ENCODE measurements around the gene PCNX2.

Gene PCNX2

DNA sequence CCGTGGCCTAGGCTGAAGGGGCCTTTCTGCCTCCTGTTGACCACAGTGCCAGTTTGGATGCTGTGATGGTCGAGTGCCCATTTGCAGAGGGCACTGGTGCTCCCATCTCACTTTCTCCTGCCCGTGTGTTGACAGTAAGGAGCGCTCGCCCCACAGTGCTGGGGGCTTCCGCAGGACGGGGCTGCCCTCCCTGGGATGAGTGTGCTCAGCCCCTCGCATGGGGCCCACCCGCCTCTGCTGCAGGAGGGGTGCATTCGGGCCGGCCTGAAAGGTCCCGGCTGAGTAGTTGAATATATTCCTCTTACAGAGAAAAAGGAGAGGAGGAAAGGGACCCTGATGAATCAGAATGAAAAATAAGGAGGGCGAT is 307.8 kb downstream of the PCNX2 start:
- DNase-seq = no peak
- 96% methylated on average over 12 of the region's 13 CpGs for WGBS (ENCODE audit: insufficient coverage)
- Histone ChIP-seq H3K36me3 (ENCODE audit: control insufficient read depth in 4 of 4, insufficient read depth in 4 of 4, low read length in 3 of 4) (peaks cover 0 to 18% (median 3%) of the 10 kb centered on the region in 4 experiments), H3K9me3 (ENCODE audit: control extremely low read depth in 1 of 5, control insufficient read depth in 4 of 5, insufficient read depth in 2 of 5, low read depth in 1 of 5, low read length in 4 of 5) (no peaks in the 10 kb centered on the region), H3K4me3 (ENCODE audit: control insufficient read depth in 1 of 7, extremely low read depth in 1 of 7, insufficient read depth in 4 of 7, low read depth in 2 of 7, low read length in 6 of 7) (no peak overlapping the region), H3K27me3 (replicated peaks in 2 of 5; ENCODE audit: control insufficient read depth in 4 of 5, insufficient read depth in 5 of 5, low read length in 4 of 5) (no peaks in the 10 kb centered on the region), H3K4me1 (ENCODE audit: control extremely low read depth in 1 of 4, control insufficient read depth in 4 of 4, insufficient read depth in 4 of 4, low read length in 3 of 4) (no peaks in the 10 kb centered on the region), H3K27ac (ENCODE audit: insufficient read depth in 1 of 2, low read depth in 1 of 2, low read length in 2 of 2, poor library complexity in 1 of 2, severe bottlenecking in 2 of 2) (no peak overlapping the region)
- CTCF ChIA-PET = no interaction called here
- POLR2A ChIA-PET = no interaction called here

GRCh38 chr1:232987046-232987773 is 308.3 kb downstream of the PCNX2 start:
- 97% methylated on average over 11 of the region's 11 CpGs for WGBS (ENCODE audit: insufficient coverage)
- H3K9me3 ChIP-seq (ENCODE audit: control extremely low read depth in 1 of 5, control insufficient read depth in 4 of 5, insufficient read depth in 2 of 5, low read depth in 1 of 5, low read length in 4 of 5) = no peaks in the 10 kb centered on the region
- H3K27ac ChIP-seq (ENCODE audit: insufficient read depth in 1 of 2, low read depth in 1 of 2, low read length in 2 of 2, poor library complexity in 1 of 2, severe bottlenecking in 2 of 2) = no peak overlapping the region
- CTCF ChIA-PET = no interaction called here
- no peaks in the 10 kb centered on the region for H3K27me3 ChIP-seq (replicated peaks in 2 of 5; ENCODE audit: control insufficient read depth in 4 of 5, insufficient read depth in 5 of 5, low read length in 4 of 5)
- H3K36me3 ChIP-seq (ENCODE audit: control insufficient read depth in 4 of 4, insufficient read depth in 4 of 4, low read length in 3 of 4) = peaks cover 0 to 15% (median 3%) of the 10 kb centered on the region in 4 experiments
- peaks cover 0 to 3% (median 0%) of the 10 kb centered on the region in 4 experiments for H3K4me1 ChIP-seq (ENCODE audit: control extremely low read depth in 1 of 4, control insufficient read depth in 4 of 4, insufficient read depth in 4 of 4, low read length in 3 of 4)
- no peak overlapping the region for H3K4me3 ChIP-seq (ENCODE audit: control insufficient read depth in 1 of 7, extremely low read depth in 1 of 7, insufficient read depth in 4 of 7, low read depth in 2 of 7, low read length in 6 of 7)
- POLR2A ChIA-PET = no interaction called here
- no peak for DNase-seq

DNA sequence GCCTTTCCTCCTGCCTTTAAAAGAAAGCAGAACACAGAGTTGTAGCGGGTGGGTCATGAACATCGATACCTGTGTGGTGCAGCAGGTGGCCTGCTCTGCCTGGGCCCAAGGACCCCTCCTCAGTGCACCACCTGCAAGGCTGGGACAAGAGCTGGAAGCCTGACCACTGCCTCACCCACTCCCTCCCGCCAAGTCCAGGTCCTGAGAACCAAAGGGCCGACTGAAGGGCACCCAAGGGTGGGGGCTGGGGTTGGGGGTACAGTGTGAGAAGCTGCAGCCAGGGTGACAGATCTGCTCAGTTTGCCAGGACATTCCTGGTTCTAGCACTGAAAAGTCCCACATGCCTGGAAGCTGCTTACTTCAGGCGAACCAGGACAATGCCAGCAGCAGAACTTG is 309.0 kb downstream of the PCNX2 start:
- CTCF ChIA-PET = no interaction called here

DNA sequence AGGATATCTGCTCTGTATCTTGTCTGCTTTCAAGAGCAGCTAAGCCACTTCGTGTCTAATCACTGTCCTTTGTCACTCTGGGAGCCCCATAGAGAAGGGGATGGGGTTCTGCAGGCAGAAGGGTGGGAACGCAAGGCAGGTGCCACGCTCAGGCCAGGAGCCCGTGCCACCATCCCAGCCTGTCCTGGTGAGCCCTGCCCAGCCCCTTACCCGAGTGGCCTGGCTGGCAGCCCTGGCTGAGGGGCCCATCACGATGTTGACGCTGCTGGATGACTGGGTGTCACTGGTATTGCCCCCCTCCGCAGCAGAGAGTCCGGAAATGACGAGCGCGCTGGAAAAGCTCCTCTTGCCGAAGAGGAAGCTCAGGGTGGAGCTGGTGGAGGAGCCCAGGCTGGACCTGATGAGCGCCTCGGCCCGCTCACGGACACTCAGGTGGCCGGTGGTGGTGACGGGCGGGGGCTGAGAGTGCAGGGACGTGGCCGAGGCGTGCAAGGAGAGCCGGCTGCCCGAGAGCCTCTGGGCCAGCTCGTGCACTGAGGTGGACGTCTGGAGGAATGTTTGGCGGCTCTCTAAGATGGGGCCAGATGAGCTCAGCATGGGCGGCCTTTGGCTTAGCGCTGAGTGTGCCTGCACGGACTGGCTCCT is 309.5 kb downstream of the PCNX2 start:
- ChIA-PET POLR2A (no interaction called here), CTCF (interaction anchor here (0.6 kb wide), 1 partner anchor 328 kb away, joined by 4 read pairs; no protein-coding TSS in a partner anchor)
- H3K27ac ChIP-seq (ENCODE audit: insufficient read depth in 1 of 2, low read depth in 1 of 2, low read length in 2 of 2, poor library complexity in 1 of 2, severe bottlenecking in 2 of 2) = no peak overlapping the region
- no peaks in the 10 kb centered on the region for H3K9me3 ChIP-seq (ENCODE audit: control extremely low read depth in 1 of 5, control insufficient read depth in 4 of 5, insufficient read depth in 2 of 5, low read depth in 1 of 5, low read length in 4 of 5)
- no peak for DNase-seq
- H3K4me1 ChIP-seq (ENCODE audit: control extremely low read depth in 1 of 4, control insufficient read depth in 4 of 4, insufficient read depth in 4 of 4, low read length in 3 of 4) = peaks cover 0 to 3% (median 0%) of the 10 kb centered on the region in 4 experiments
- no peak overlapping the region for H3K4me3 ChIP-seq (ENCODE audit: control insufficient read depth in 1 of 7, extremely low read depth in 1 of 7, insufficient read depth in 4 of 7, low read depth in 2 of 7, low read length in 6 of 7)
- peaks cover 0 to 15% (median 3%) of the 10 kb centered on the region in 4 experiments for H3K36me3 ChIP-seq (ENCODE audit: control insufficient read depth in 4 of 4, insufficient read depth in 4 of 4, low read length in 3 of 4)
- 96% methylated on average over 29 of the region's 31 CpGs for WGBS (ENCODE audit: insufficient coverage)
- no peaks in the 10 kb centered on the region for H3K27me3 ChIP-seq (replicated peaks in 2 of 5; ENCODE audit: control insufficient read depth in 4 of 5, insufficient read depth in 5 of 5, low read length in 4 of 5)

More for the DNA sequence above, 309.0 kb downstream of the PCNX2 start:
- Histone ChIP-seq H3K27ac (ENCODE audit: insufficient read depth in 1 of 2, low read depth in 1 of 2, low read length in 2 of 2, poor library complexity in 1 of 2, severe bottlenecking in 2 of 2) (no peak overlapping the region), H3K27me3 (replicated peaks in 2 of 5; ENCODE audit: control insufficient read depth in 4 of 5, insufficient read depth in 5 of 5, low read length in 4 of 5) (no peaks in the 10 kb centered on the region), H3K36me3 (ENCODE audit: control insufficient read depth in 4 of 4, insufficient read depth in 4 of 4, low read length in 3 of 4) (peaks cover 0 to 15% (median 3%) of the 10 kb centered on the region in 4 experiments), H3K4me3 (ENCODE audit: control insufficient read depth in 1 of 7, extremely low read depth in 1 of 7, insufficient read depth in 4 of 7, low read depth in 2 of 7, low read length in 6 of 7) (no peak overlapping the region), H3K9me3 (ENCODE audit: control extremely low read depth in 1 of 5, control insufficient read depth in 4 of 5, insufficient read depth in 2 of 5, low read depth in 1 of 5, low read length in 4 of 5) (no peaks in the 10 kb centered on the region), H3K4me1 (ENCODE audit: control extremely low read depth in 1 of 4, control insufficient read depth in 4 of 4, insufficient read depth in 4 of 4, low read length in 3 of 4) (peaks cover 0 to 3% (median 0%) of the 10 kb centered on the region in 4 experiments)
- WGBS (ENCODE audit: insufficient coverage) = 96% methylated on average over 5 of the region's 5 CpGs
- DNase-seq = no peak
- POLR2A ChIA-PET = no interaction called here

DNA sequence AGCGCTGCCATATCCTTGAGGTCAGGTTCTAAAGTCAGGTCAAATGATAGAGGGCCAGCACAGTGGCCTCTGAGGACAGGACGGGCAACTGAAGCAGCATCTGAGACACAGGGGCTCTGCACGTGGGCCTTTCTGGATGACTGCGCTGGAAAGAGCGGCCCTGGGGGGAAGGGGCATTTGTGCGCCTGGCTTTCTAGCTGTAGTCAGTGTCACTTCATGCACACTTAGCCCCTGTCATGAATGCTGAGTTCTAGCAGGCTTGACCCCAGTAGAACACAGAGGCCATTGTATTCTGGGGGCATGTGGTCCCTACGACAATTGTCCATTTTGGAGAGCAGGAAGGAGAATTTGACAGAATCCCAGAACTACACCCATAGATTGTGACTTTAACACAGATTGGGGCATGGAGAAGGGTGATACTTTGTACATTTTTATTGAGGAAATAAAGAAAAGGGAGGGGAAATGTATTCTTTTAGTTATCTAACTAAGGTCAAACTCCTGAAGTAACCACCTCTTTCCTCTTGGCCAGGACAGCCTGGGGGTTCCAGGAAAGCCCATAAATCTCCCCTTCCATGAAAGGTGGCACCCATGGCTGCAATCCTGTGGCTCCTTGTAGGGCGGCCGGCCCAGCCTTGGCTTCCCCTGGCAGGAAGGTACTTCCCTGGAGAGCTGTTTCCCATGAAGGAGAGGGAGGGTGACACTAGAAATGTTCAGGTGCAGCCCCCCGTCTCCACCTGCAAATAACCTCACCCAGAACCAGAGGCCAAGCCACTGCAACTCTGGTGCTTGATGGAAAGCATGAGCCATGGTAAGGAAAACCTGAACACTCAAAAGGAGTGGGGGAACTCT is 310.7 kb downstream of the PCNX2 start:
- POLR2A ChIA-PET = no interaction called here
- no peaks in the 10 kb centered on the region for H3K9me3 ChIP-seq (ENCODE audit: control extremely low read depth in 1 of 5, control insufficient read depth in 4 of 5, insufficient read depth in 2 of 5, low read depth in 1 of 5, low read length in 4 of 5)

DNA sequence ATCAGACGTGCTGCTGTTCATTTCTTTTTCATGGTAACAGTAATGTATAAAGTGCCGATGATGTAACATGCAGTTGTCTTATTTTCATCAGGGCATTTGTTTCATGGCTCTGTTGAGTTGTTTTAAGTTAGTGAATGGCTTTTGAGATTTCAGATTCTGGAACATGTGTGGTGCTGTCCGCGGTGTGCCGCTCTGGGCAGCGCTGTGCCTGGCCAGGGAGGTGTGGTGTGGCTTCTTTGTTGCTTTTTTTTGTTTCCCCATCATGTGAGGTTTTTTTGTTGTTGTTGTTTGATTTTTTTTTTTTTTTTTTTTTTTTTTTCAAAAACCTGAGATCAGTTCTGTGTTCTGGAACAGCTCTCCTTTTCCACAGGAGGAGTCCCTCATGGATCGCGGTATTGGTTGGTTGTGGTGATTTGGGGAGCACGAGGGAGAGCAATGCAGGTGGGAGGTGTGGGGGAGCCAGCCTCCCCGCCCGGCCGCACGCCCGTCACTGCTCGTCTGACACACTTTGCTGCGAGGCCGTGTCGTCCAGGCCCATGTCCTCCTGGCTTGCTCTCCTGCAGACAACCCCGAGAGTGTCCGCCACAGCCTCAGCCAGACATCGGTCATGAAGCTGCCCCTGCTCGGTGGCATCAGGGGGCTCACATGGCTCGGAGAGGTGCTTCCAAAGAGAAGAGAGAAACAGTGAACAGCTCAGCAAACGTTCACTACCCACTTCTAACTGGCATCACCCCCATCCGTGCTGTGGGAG is 311.5 kb downstream of the PCNX2 start:
- CTCF ChIA-PET = no interaction called here
- no peaks in the 10 kb centered on the region for H3K9me3 ChIP-seq (ENCODE audit: control extremely low read depth in 1 of 5, control insufficient read depth in 4 of 5, insufficient read depth in 2 of 5, low read depth in 1 of 5, low read length in 4 of 5)
- H3K27me3 ChIP-seq (replicated peaks in 2 of 5; ENCODE audit: control insufficient read depth in 4 of 5, insufficient read depth in 5 of 5, low read length in 4 of 5) = no peaks in the 10 kb centered on the region
- no peak for DNase-seq
- H3K27ac ChIP-seq (ENCODE audit: insufficient read depth in 1 of 2, low read depth in 1 of 2, low read length in 2 of 2, poor library complexity in 1 of 2, severe bottlenecking in 2 of 2) = no peak overlapping the region
- peaks cover 1 to 7% (median 6%) of the 10 kb centered on the region in 4 experiments for H3K4me1 ChIP-seq (ENCODE audit: control extremely low read depth in 1 of 4, control insufficient read depth in 4 of 4, insufficient read depth in 4 of 4, low read length in 3 of 4)
- no peak overlapping the region for H3K4me3 ChIP-seq (ENCODE audit: control insufficient read depth in 1 of 7, extremely low read depth in 1 of 7, insufficient read depth in 4 of 7, low read depth in 2 of 7, low read length in 6 of 7)
- POLR2A ChIA-PET = no interaction called here
- peaks cover 0 to 15% (median 6%) of the 10 kb centered on the region in 4 experiments for H3K36me3 ChIP-seq (ENCODE audit: control insufficient read depth in 4 of 4, insufficient read depth in 4 of 4, low read length in 3 of 4)
- WGBS (ENCODE audit: insufficient coverage) = 100% methylated on average over 12 of the region's 25 CpGs

More for the DNA sequence above, 310.7 kb downstream of the PCNX2 start:
- 88% methylated on average over 9 of the region's 10 CpGs for WGBS (ENCODE audit: insufficient coverage)
- Histone ChIP-seq H3K4me3 (ENCODE audit: control insufficient read depth in 1 of 7, extremely low read depth in 1 of 7, insufficient read depth in 4 of 7, low read depth in 2 of 7, low read length in 6 of 7) (no peak overlapping the region), H3K27me3 (replicated peaks in 2 of 5; ENCODE audit: control insufficient read depth in 4 of 5, insufficient read depth in 5 of 5, low read length in 4 of 5) (no peaks in the 10 kb centered on the region), H3K36me3 (ENCODE audit: control insufficient read depth in 4 of 4, insufficient read depth in 4 of 4, low read length in 3 of 4) (peaks cover 0 to 15% (median 5%) of the 10 kb centered on the region in 4 experiments), H3K4me1 (ENCODE audit: control extremely low read depth in 1 of 4, control insufficient read depth in 4 of 4, insufficient read depth in 4 of 4, low read length in 3 of 4) (peaks cover 0 to 3% (median 0%) of the 10 kb centered on the region in 4 experiments), H3K27ac (ENCODE audit: insufficient read depth in 1 of 2, low read depth in 1 of 2, low read length in 2 of 2, poor library complexity in 1 of 2, severe bottlenecking in 2 of 2) (no peak overlapping the region)
- DNase-seq = no peak
- CTCF ChIA-PET = interaction anchor here (0.6 kb wide), 1 partner anchor 329 kb away, joined by 4 read pairs; no protein-coding TSS in a partner anchor

Data from common myeloid progenitor, CD34-positive (primary cell).